Astrocyte of the spinal cord (primary cell): Measurements from ENCODE around the gene EFNA4.

ENCODE experiments used
- DNase-seq: peaks from one replicate; pipeline ENCODE4 v3.0.0; 2011; ENCODE audit warnings: low read depth, low spot score
- H3K4me3 ChIP-seq: 2 replicates; pipeline ENCODE4 v1.5.1; 2011; ENCODE audit warnings: low read depth, mild to moderate bottlenecking, low read length, moderate library complexity
- CTCF ChIP-seq: IDR thresholded peaks from 2 replicates; pipeline ENCODE4 v1.5.1; 2012; ENCODE audit warnings: low read depth, mild to moderate bottlenecking, low read length, inconsistent platforms
- in situ Hi-C: cut with HindIII; loops from 2 replicates; pipeline ENCODE4 v1.10.0; 2017; ENCODE audit warnings: low sequenced_read_pairs

The EFNA4 gene

GRCh38 chr1:155044365-155044764, 19.2 kb upstream of the EFNA4 start:
- no peak for DNase-seq
- in situ Hi-C loops: no loop called here
- H3K4me3 ChIP-seq: no peak overlapping the region
- no peak for TF ChIP-seq CTCF

GRCh38 chr1:155044812-155045657, 18.5 kb upstream of the EFNA4 start:
- H3K4me3 ChIP-seq: no peak overlapping the region
- peak; percentile 66 for DNase-seq
- in situ Hi-C loops: no loop called here
- TF ChIP-seq CTCF: peak; percentile 81

- DNase-seq: no peak
- H3K4me3 ChIP-seq: no peak overlapping the region
- TF ChIP-seq CTCF: no peak
- in situ Hi-C loops: no loop called here
Observed at GRCh38 chr1:155048449-155049334, 14.8 kb upstream of the EFNA4 start.

GRCh38 chr1:155049651-155050559, 13.6 kb upstream of the EFNA4 start:
- H3K4me3 ChIP-seq: peak overlapping the region; percentile 67
- in situ Hi-C loops: no loop called here
- no peak for TF ChIP-seq CTCF
- DNase-seq: peak; percentile 27

GRCh38 chr1:155050560-155051341, 12.8 kb upstream of the EFNA4 start, which contains the start of gene ADAM15:
ADAM15 (plus strand) TSS chr1:155051316; CDS start chr1:155051387, 71 bp downstream.
- TF ChIP-seq CTCF: peak; percentile 84
- peak within 1 kb of the TSS; percentile 67 for H3K4me3 ChIP-seq
- DNase-seq: peak; percentile 60
- in situ Hi-C loops: no loop called here
